GM21381 (cell line): ENCODE results near the gene INSC.

ENCODE experiments used
- ATAC-seq: cut with Tn5 transposase; IDR thresholded peaks from one replicate; pipeline ENCODE4 v1.9.1; 2021; ENCODE audit warnings: mild to moderate bottlenecking, moderate library complexity; ENCODE audit not compliant: unreplicated experiment

The INSC gene

DNA sequence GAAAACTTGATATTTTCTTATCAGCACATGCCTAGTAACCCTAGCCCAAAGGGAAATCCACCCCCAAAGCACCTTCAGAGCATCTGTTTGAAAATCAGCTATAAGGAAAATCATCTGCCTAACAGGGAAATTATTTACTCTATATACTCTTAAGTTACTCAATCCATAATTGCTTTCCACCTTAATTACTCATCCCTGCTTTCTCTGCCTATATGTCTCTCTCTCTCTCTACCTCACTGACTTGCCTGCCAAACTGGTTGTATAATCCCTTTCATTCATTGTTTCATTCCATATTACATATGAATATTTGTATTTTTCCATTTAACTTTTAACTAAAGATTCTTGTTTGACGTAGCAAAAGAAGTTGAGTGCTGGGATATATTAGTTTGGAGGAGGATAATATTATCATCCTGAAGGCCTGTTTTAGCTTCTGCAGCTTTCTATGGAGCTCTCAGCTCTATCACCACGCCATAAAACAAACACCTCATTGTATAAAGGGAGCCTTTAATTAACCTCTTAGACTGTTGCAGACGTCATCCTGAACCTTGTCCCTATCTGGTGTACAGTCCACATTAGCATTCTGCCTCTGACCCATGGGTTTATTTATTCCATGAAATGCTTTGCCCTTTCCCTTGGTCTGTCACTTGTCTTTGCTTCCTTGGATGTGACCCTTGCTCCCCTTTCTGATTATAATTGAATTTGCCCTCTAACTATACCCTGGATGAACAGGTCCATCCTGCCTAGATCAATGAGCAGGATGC lies 98.9 kb downstream of the INSC start:
- ATAC-seq = no peak

DNA sequence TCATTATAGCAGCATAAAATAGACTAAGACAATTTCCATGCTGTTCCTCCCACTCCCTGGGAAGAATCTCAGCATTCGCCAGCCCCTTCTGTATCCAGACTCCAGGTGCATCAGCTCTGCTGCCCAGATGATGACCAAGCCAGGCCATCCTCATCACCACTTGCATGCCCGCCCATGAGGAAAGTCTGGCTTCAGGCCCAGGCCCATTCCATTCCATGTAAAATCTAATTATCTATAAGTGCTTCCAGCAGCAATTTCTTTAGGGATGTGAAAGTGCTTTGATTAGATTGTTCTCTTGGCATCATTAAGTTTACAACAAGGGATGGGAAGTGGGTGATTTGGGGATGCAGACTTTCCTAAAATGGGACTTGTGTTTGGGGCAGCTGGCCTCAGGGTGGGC lies 100.3 kb downstream of the INSC start:
- no peak for ATAC-seq

DNA sequence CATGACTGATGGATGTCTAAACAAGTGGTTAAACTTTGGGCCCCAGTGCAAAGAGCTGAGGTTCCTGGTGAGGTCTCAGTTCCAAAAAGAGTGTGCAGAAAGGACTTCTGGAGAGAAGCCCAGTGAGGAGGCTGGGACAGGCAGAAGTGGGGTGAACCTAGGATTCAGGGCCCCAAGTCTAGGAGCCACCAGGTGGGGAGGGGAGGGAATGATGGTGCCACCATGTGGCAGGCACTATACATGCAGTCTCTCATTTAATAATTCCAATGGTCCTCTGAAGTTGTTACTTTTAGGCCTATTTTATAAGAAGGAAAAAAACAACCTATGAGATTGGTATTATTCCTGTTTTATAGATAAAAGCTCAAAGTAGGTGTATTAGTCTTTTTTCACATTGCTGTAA lies 102.0 kb downstream of the INSC start:
- ATAC-seq = no peak

DNA sequence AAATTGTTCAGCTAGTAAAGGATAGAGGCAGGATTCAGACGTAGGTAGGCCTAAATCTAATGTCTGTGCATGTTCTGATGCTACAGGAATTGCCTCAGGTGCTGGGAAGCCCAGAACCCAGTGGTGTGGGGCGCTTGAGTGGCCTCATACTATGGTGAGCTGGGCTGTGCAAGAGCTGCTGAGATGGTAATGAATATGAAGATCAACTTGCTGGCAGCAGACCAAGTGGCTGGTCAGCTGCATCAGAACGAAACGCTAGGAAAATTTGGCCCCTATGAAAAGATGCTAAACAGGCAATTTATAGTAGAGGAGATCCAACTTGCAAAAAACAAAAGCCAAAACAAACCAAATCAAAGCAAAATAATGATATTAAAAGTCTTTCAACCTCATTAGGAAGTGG lies 102.7 kb downstream of the INSC start:
- ATAC-seq = no peak

DNA sequence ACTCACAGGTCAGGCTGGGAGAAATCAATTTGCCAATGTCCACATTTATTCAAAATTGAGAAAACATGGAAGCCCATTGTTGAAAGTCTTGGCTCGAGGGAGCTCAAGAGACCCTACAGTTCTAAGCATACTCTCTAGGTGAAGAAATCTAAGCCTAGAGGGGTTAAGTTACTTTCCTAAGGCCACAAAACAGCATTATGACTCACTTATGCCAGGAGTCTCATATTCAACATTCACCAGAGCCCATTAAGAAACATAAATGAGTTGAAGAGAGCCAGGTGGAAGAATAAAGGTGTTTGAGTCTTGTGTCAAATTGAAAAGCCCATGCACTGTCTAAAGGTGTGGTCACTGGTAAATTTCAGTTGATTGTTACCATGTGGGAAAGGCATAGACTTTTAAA lies 108.1 kb downstream of the INSC start:
- ATAC-seq = no peak

DNA sequence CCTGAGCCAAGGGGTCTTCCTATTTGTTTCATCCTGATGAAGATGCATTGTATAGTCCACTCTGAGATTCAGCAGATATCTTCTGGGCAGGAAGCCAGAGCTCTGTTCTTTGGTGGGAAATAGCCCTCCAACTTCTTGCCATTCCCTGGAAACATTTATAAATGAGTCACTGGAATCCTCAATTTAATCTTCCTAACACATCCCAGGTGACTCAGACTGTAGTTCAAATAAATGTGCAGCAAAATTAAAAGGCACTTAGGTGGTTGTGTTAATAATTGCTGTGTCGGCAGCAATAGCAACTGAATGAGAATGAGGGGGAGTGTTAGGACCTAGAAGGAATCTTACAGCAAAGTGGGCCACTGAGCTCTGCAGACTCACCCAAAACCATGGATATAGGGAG lies 108.6 kb downstream of the INSC start:
- ATAC-seq = no peak

DNA sequence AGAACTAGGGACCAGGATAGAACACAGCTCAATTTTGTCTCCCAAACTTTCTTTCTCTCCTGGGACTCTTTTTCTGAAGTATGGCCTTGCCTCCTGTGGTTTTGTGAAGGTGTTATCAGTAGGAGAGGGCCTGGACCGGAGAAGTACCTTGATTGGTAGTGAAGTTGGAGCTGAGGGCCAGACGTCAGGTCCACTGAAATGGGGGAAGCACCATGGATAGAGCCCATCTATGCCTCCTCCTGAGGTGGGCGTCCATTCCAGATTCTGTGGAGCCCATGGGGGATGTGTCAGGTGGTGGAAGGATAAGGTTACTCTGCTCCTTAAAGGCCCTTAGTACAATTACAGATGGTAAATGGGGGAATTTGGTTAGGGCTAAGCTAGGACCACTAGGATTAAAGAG lies 109.7 kb downstream of the INSC start:
- ATAC-seq = no peak

DNA sequence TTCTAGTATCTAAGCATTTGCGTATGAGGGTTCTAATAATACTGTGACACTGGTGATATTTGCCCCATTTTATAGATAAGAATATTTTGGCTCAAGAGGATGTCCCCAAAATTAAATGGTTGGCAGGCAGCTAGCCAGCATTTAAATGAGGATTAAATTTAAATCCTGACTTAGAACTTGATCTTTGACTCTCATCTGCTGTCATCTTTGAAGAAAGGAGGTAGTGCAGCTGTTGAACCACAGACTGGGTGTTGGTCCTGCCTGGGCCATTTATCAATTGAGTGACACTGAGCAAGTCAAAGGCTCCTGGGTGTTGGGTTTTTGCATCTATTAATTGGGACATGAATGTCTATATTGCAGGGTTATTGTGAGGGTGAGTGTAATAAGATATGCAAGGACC lies 112.3 kb downstream of the INSC start:
- ATAC-seq = no peak

DNA sequence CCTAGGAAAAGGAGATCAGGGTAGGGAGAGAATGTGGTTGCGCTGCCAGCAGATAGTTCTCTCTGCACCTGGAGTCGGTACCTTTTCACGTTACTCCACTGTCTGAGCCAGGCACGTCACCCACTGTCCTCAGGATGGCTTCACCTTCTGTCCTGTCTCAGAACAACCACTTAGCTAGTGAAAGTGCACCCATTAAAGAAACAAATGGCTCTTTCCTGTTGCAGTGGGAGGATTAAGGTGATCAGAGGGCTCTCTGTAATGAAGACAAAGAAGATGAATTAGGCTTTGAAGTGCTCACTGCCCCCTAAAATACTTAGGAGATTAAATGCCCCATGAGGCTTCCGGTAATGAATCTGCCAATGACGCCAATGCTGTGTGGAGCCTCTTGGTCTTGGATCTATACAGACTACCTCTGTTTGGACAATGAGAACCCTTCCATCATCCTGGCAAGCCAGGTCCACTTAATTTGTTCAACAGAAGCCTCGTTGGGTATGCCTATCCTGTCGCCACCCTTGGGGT lies 113.7 kb downstream of the INSC start:
- ATAC-seq = no peak

DNA sequence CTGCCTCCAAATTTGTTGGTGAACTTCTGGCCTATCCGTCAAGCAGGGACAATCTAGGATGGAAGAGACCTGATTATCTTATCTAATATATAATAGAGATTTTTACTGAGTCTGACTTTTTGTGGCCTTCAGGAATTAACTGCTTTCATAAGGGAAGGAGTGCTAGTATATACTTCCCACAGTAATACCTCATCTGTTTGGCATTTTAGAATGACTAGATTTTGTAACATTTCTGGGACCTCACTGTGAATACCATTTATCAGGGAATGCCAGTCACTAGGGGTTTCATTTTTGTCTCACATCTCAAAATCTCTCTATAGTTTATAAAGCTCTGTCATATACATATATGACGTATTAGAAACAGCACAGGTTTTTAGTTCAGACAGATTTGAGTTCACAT lies 114.3 kb downstream of the INSC start:
- ATAC-seq = no peak

DNA sequence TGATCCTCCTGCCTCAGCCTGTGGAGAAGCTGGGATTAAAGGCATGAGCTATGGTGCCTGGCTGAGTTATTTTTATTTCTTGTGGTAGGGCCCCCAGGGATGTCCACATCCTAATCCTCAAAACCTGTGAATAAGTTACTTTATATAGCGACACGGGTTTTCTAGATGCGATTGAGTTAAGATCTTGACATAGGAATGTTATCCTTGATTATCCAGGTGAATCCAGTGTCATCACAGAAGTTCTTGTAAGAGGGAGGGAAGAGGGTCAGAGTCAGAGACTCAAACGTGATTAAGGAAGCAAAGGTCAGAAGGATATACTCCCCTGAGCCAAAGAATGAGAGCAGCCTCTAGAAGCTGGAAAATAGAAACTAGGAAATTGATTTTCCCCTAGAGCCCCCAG lies 117.8 kb downstream of the INSC start:
- no peak for ATAC-seq

DNA sequence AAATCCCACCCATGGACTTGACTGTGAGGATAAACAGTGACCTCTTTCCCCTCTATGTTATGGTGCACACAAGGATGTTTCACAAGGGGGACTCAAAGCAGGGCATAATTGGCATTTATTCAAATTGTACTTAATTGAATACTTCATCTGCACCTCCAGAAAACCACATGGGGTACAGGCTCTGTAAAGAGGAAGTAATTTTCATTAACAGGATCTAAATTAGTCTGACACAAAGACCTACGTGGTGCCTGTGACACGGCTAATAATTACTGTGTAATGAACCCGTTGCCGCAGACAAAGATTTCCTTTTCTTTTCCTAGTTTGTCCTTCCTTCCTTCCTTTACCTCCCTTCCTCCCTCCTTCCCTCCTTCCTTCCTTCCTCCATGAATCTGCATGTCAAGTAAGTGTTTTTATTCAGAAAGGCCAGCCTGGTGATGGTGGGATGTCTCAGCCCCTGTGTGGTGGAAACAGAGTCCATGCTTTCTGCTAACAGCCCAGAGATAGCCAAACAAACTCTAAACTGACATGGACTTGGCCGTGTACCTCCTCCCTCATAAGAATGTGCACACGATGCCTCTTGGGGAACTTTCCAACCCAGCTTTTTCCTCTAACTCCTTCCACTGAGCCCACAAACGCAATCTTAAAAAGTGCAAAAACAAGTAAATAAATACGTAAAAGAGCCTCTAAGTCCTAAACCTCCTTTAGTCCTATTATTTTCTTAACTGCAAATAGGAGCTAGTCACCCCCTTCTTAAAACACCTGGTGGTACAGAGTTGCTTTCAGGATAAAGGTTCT lies 118.8 kb downstream of the INSC start:
- ATAC-seq = no peak

DNA sequence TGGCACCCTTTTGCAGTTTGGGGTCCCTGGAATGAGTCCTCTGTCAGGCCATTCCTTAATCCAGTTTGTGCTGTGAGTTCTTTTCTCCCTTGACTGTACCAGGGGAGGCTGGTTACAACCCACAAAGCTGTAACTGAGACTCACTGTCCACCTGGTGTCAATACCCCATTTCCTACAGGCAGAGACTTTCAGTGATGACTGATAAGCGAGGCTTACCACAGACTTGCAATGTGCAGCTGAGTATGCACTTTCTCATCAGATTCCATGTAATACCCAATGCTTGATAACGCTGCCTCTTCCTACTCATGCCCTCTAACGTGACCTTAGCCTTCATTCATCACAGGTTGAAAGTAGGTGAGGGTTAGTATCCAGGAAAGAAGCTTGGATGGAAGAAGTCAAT lies 120.1 kb downstream of the INSC start:
- no peak for ATAC-seq

DNA sequence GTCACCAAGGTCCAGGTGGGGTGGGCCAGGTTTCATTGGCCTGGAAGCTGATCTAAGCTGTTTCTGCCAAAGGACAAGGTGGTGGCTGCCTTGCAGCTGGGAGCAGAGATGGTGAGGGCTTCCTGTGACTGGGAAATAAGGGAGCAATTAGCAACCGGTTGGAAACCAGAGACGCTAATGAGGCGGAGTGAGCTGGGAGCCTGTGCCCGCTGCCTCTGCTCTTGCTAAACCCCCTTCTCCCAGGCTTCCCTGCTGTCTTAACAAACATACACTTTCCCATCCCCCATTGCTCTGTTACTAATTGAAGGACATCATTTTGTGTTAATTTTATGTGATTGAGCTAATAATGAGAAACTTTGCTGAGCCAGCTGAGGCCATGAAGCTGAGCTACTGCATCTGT lies 121.8 kb downstream of the INSC start:
- ATAC-seq = no peak

DNA sequence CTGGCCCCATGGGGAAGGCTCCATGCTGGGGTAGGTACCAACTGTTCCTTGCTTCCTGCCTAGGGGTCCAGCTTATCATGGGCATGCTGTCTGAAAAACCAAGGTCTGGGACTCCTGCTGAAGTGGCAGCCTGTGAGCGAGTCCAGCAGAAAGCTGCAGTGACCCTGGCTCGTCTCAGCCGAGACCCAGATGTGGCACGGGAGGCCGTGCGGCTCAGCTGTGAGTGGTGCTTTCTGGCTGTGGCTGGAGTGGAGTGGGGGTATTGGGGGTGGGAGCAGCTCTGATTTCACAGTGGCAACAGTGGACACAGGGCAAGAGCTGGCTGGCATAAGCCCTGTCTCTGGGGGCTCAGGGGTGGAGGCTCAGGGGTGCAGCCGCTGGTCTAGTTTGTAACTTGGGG lies 124.1 kb downstream of the INSC start:
- ATAC-seq = no peak

DNA sequence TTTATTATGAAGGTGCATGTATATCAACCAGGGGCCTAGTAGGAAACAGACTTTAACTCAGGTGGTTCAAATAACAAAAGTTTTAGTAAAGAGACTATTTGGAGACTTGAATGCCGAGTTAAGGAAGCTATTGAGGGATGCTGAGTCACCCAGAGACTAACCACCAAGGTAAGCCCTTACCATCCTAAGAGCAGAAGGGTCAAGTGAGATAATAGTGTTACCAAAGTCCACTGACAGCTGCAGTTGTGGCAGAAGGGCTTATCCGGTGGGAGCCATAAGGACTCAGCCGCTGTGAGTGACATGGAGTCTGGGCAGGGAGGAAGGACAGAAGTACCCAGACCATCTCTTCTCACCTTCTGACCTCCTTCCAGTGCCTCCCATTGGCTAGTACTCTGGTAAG lies 134.0 kb downstream of the INSC start:
- ATAC-seq = no peak

DNA sequence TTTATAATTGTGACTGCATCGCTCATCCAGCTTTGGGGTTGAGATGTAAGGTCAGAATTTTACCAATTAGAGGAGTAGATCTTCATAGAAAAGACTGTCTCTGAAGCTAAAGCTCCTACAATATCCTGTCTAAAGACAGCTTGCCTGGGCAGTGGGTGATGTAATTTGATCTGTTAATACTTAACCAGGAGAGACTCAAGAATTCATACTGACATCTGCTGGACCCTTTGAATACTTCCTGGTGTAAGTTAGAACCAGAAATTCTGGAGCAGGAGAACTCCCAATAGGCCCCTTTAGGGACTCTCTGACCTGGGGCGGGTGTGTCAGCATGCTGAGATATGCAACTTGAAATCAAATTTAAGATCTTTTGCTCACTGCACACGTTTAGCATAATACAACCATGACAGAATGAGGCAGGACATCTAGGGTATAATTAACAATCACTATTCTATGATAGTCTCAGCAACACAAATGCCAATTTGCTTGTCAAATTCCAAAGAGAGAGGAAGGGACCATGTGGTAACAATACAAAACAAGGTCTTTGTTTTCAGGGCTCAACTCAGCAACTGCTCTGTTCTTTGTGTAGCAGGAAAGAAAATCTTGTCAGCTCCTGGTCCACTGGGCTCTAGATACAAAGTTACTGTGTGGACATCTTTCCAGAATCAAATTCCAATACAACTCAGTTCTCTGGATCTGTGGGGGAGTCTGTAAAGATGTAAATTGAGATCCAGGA lies 143.9 kb downstream of the INSC start:
- ATAC-seq = peak; percentile 76

DNA sequence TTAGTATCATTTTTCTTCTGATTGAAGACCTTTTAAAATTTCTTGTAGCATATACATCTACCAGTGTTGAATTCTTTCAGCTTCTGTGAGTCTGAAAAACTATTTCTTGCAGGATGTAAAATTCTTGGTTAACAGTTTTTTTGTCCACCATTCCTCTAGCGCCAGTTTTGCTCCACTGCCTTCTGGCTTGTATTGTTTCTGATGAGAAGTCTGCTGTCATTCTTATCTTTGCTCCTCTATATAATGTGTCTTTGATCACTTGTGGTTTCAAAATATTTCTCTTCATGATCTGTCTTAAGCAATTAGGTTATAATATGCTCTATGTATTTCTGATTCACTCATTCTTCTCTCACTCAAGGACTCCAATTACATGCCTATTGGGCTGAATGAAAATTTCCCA lies 152.3 kb downstream of the INSC start:
- ATAC-seq = no peak

DNA sequence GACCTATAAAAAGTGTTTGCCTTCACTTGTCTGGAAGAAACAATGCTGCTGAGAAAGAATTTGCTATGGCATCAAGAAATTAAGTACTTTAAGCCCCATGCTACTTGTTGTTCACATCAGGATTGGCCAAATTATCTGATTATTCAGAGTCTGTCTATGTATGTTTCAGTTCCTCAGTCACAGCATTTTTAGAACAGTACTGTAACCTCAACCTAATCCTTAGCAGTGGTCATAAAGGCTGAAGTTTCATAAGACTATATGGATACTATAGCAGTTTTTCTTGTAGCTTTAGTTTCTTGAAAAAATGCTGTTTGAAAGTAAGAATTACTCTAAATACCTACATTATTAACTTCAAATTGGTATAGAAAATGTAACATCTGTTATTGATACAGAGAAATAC lies 153.9 kb downstream of the INSC start:
- no peak for ATAC-seq

DNA sequence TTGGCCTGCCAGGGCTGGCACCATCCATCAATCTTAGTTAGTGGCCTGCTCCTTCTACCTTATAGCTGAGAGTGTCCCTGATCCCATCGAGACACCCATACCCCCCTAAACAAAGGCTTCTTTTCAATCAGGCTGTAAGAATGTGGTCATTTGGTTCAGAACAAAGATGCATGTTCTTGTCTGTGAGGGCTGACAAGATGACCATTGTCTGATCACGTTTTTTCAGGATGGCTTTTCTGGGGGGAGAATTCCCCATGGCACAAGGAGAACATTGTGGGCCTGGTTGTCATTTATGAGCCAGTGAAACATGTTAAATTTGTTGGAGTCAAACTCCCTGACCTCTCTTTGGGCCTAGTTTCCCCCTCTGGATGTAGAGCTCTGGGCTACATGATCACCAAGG lies 160.4 kb downstream of the INSC start:
- no peak for ATAC-seq

DNA sequence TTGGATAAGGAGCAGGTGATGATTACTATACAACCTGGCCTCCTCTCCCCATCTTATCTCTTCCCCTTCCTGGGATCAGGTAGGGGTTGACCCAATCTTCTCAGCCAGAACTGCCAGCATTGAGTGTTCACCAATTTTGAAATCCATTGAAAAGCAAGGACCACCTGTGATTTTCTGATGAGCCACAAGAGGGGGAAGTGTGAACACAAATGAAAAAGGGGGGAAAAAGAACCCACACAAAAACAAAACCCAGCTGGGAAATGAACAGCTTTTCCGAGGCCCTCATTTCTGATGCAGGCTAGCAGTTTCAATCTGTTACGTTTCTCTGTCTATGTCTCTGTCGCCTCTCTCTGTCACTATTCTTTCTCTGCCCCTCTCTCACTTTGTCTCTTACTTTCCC lies 161.9 kb downstream of the INSC start:
- no peak for ATAC-seq

DNA sequence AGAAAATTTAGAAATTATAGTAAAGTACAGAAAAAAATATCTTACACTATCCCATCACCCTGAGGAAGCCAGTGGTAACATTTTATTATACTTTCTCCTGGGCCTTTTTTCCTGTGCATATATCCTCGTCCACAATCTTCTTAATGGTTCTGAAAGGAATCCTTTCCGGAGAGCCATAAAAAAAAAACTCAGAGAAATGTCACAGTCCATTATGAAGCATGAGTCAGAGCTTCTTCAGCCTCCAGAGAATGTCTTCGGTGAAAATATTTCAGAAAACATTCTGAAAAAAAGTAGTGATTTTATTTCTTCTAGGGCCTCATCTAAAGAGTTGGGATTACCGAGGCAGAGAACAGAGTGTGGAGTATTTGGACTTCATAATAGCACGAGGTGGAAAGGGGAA lies 163.4 kb downstream of the INSC start:
- ATAC-seq = no peak
